NCI-H2196 treated with DMSO at 0.1 percent for 48 hours (cell line): ENCODE results near the gene ELMO3.

Experiments
- DNase-seq: peaks from one replicate; lab custom pipeline; 2025; ENCODE audit not compliant: unreplicated experiment; lab: John Stamatoyannopoulos, UW

The ELMO3 gene

GRCh38 chr16:67163164-67163998 is 35.5 kb upstream of the ELMO3 start:
- peak; percentile 68 for DNase-seq

DNA sequence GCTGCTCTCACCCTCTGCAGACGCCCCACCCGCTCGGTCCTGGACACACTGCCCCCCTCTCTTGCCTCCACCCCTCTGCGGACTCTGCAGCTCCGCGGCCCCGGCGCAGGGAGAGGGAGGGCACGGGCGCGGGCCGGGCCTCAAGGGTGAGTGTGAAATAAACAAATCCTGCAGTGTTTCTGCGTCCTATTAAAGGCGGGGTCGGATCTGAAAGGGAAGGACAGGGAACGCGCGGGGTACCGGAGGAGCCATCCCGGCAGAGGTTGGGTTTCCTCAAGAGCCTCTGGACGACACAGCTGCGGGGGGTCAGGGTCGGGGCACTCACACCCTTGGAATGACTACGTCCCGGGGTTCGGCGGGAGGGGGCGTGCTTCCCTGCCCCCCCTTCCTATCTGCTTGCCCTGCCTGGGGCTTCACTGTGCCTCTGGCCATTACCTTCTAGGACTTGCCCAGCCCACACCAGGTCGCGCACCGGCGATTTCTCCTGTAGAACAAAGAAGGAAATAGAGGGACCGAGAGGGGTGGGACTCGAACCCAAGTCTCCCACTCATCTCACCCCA is 34.9 kb upstream of the ELMO3 start:
- no peak for DNase-seq

GRCh38 chr16:67164599-67165061 is 34.3 kb upstream of the ELMO3 start, which contains the start of gene HSF4:
HSF4 (plus strand) TSS chr16:67164745; CDS start chr16:67164812, 67 bp downstream.
- peak; percentile 24 for DNase-seq

DNA sequence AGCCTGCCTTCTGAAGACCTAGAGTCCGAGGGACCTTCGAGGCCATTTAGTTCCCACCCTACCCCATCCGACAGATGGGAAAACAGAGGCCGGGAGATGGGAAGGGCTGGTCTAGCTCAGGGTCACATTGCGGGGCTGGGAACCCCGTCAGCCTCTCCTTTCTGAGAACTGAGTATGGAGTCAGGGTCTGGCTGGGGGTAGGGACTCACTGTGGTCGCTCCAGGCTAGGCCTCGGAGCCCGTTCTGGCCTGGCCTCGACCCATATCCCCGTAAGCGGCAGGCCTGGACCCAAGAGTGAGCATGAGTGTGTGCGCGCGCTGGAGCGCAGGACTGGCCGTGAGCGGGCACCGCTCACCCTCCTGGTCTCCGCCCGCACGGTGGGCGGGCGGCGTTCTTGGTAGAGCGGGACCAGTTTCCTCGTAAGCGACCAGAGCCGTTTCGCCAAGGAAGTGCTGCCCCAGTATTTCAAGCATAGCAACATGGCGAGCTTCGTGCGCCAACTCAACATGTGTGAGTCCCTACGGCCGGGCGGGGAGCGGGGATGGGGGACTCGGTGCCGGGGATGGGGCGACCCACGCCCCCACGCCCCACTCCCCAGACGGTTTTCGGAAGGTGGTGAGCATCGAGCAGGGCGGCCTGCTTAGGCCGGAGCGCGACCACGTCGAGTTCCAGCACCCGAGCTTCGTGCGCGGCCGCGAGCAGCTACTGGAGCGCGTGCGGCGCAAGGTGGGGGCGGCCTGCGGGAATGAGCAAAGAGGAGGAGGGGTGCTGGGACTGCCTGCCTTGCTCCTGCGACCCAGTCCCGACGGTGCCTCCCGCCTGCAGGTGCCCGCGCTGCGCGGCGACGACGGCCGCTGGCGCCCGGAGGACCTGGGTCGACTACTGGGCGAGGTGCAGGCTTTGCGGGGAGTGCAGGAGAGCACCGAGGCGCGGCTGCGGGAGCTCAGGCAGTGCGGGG is 33.5 kb upstream of the ELMO3 start:
- no peak for DNase-seq

DNA sequence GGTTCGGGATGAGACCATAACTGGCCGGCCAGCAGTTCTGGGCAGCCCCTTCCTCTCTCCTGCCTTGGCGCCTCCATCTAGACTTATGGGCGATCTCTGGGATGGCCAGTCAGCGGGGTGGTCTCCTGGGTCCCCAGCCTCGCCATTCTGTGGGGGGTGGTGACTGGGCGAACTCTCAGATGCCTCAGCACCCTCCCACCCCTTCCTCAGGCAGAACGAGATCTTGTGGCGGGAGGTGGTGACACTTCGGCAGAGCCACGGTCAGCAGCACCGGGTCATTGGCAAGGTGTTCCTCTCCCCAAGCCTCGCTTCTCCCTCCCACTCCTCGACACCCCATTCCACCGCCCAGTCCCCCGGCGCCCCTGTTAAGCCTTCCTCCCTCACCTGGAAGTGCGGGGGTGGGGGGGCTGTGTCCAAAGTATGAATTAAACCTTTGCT is 32.8 kb upstream of the ELMO3 start:
- DNase-seq = no peak

DNA sequence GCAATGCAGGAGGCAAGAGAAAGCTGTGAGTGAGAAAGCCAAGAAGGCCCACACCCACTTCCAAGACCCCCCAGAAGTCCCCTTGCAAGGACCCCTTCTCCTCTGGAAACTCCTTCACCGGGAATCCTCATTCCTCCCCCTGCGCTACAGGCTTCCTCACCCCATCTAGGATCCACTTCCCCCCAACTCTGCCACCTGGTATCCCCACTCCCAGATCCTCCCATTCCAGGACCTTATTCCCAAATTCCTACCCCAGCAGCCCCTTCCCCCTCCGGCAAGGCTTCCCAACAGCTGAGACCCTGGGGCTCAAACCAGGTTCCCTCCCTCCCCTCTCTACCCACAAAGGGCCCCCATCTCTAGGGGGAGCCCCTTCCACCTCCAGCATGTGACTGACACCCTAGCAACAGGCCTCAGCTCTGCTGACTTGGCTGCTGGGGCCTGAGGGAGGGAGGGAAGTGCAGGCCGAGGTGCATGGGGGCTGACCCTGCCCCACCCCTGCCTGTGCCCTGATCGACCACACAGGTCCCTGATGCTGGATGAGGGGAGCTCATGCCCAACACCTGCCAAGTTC is 32.2 kb upstream of the ELMO3 start:
- DNase-seq = no peak

GRCh38 chr16:67167588-67167987 is 31.3 kb upstream of the ELMO3 start:
- DNase-seq = no peak

- no peak for DNase-seq
Observed at GRCh38 chr16:67169011-67169451, 29.9 kb upstream of the ELMO3 start.

- no peak for DNase-seq
Observed at GRCh38 chr16:67169642-67170167, 29.2 kb upstream of the ELMO3 start.

GRCh38 chr16:67170168-67170948 is 28.6 kb upstream of the ELMO3 start, which contains the start of gene NOL3:
NOL3 (plus strand) TSS chr16:67170538.
- peak; percentile 34 for DNase-seq

DNA sequence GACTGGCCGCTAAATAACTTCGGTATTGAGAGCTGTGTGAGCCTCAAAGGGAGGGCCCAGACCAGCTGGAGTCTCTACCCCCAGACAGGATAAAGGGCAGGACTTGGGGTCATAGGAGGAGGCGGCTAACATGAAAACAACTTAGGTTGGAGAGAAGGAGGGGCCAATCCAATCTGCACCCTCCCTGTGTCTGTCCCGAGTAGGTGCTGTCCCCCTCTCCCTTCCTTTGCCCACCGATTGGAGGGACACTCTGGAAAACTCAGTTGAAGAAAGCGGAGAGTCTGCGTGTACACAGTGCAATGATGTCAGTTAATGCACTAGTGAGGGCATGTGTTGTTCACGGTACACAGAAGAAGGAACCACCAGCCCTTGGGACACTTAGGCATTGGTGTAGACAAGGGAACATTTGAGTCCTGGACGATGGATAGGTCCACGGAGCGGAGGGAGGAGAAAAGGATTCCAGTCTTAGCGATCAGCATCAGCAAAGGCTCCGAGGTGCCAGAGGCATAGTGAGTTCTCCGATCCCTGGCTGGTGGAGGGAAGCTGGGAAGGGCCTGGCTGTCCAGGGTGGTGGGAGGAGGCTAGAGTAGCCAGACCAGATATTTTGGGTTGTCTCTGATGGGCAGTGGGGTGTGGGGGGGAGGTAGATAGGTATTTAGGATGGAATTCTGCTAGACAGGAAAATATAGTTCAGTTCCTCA is 27.8 kb upstream of the ELMO3 start:
- DNase-seq = no peak

GRCh38 chr16:67173323-67173722 is 25.6 kb upstream of the ELMO3 start:
- no peak for DNase-seq

DNA sequence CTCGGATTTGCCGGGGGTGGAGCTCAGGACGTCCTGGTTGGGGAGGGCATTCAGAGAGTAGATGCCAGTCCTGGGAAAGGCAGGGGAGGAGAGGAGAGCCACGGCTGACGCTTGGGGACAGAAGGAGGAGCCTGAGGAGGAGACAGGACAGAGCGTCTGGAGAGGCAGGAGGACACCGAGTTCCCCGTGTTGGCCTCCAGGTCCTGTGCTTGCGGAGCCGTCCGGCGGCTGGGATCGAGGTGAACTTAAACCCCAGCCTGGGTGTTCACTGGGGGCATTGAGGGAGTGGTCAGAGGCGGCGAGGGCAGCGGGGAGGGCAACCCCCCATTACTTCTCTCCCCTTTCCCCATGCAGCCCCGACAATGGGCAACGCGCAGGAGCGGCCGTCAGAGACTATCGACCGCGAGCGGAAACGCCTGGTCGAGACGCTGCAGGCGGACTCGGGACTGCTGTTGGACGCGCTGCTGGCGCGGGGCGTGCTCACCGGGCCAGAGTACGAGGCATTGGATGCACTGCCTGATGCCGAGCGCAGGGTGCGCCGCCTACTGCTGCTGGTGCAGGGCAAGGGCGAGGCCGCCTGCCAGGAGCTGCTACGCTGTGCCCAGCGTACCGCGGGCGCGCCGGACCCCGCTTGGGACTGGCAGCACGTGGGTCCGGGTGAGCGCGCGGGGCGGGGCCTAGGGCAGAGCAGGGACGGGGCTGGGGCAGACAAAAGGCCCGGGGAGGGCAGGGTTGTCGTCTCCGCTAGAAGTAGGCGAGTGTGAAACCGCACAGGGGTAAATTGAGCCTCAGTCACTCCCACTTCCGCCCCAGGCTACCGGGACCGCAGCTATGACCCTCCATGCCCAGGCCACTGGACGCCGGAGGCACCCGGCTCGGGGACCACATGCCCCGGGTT is 24.9 kb upstream of the ELMO3 start:
- DNase-seq = peak; percentile 39

DNA sequence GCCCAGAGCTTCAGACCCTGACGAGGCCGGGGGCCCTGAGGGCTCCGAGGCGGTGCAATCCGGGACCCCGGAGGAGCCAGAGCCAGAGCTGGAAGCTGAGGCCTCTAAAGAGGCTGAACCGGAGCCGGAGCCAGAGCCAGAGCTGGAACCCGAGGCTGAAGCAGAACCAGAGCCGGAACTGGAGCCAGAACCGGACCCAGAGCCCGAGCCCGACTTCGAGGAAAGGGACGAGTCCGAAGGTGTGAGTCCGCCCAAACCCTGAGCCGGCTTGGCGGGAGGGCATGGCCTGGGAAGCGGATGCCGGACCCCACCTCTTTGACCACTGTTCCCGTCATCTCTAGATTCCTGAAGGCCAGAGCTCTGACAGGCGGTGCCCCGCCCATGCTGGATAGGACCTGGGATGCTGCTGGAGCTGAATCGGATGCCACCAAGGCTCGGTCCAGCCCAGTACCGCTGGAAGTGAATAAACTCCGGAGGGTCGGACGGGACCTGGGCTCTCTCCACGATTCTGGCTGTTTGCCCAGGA is 24.2 kb upstream of the ELMO3 start:
- DNase-seq = no peak

DNA sequence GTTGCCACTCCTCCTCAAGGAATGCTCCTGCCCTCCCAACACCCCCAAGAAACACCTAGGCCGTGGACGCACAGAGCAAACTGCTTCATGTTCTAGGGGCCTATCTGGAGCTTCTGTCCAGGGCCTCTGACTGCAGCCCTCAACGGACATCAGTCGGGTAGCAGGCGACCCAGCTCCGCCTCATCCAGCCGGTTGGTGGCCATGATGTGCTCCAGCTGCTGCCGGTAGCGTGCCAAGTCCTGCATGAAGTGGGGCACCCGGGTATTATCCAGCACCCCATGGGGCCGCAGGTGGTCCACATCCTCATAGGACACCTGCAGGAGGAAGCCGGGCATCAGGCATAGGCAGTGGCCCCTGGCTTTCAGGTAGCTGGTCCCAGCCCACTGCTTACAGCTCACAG is 22.3 kb upstream of the ELMO3 start:
- DNase-seq = no peak

DNA sequence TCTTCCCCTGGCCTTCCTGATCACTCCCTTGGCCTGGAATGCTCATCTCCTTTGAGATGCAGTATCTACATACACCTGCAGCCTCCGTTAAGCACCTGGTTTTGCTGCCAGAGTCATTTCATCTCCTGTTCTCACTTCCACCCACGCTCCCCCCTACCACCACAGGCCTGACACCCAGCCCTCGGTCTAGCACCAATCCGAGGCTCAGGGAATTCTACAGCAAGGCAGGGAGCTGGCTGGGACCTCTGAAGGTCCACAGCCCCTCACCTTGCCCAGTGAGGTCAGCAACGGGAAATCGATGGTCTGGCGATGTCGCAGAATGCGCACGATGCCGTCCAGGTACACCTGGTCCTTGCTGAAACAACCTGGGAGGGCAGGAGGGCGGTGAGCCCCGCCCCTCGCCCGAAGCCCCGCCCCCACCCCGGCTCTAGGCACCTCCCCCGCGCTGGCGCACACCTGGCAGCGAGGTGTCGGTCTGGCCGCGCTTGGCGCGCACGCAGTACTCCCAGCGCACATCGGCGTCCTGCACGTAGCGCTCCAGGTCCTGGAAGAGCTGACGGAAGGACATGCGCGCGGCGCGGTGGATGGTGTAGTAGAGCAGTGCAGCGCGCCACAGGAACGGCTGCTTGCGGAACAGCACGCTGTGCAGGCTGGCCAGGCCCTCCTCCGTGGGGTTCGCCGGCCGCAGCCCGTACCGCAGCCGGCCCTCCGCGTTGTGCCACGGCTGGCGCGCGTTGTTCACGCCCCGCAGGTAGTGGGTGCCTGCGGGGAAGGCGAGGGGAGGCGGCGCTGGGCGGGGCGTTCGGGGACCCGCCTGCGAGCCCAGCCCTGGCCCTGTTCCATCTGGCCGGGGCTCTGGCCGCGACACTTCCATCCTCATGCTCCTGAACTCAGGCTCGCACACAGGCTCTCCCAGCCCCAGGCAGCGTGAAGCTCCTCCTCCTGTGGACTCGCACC is 20.9 kb upstream of the ELMO3 start:
- DNase-seq = peak; percentile 57
